Sigmoid colon (tissue), 4 donors: ENCODE data around the gene ASMTL.

Experiments used
- CTCF ChIP-seq, 4 experiments: fragments of 450-650 bp in 3 of 4; fragments of 200-600 bp in 1 of 4; IDR thresholded peaks; one replicate each; pipeline ENCODE4 v1.5.1; 2016 to 2019; ENCODE audit warnings: antibody characterized with exemption in 4 of 4, mild to moderate bottlenecking in 3 of 4, moderate library complexity in 2 of 4
- EP300 ChIP-seq, 4 donors: sonication (generic); formaldehyde crosslinking; IDR thresholded peaks; one replicate each; pipeline ENCODE4 v1.6.1; 2017; ENCODE audit warnings: antibody characterized with exemption in 4 of 4
- POLR2AphosphoS5 ChIP-seq, 4 donors: sonication (generic); formaldehyde crosslinking; IDR thresholded peaks; one replicate each; pipeline ENCODE4 v1.6.1; 2017; ENCODE audit warnings: antibody characterized with exemption in 4 of 4

- no peak for TF ChIP-seq CTCF (IDR thresholded peaks at IDR 0.05)
- TF ChIP-seq EP300 (IDR thresholded peaks at IDR 0.05): no peak
- TF ChIP-seq POLR2AphosphoS5 (IDR thresholded peaks at IDR 0.05): no peak
Measured at GRCh38 chrX:1398431-1399340, 54.0 kb downstream of the ASMTL start.
